Thyroid gland (tissue), 4 donors: ENCODE data around the gene FBLN1. TPM values are rescaled to one million over a fixed set of nuclear protein-coding genes. Genes with fewer than 3 reads are reported as not detected.

Source experiments
- DNase-seq, 2 donors: peaks; one replicate each; pipeline ENCODE4 v3.0.0-alpha.2; 2019
- H3K27ac ChIP-seq, 3 donors: fragments of 200-600 bp; sonication (generic); 1 replicate in 2 of 3; 2 replicates in 1 of 3; pipeline ENCODE4 v1.5.1; 2016 to 2019; ENCODE audit warnings: mild to moderate bottlenecking in 1 of 3, moderate library complexity in 1 of 3
- H3K27me3 ChIP-seq: fragments of 200-600 bp; sonication (generic); one replicate; pipeline ENCODE4 v1.5.1; 2019
- H3K36me3 ChIP-seq, 2 donors: fragments of 200-600 bp; sonication (generic); one replicate each; pipeline ENCODE4 v1.5.1; 2016 to 2019
- H3K4me1 ChIP-seq, 2 donors: fragments of 200-600 bp; sonication (generic); one replicate each; pipeline ENCODE4 v1.5.1; 2017 to 2019
- H3K4me3 ChIP-seq, 3 donors: fragments of 200-600 bp; sonication (generic); replicated peaks in 1 of 3; 1 replicate in 2 of 3; 2 replicates in 1 of 3; pipeline ENCODE4 v1.5.1; 2016; ENCODE audit warnings: mild to moderate bottlenecking in 1 of 3
- H3K9me3 ChIP-seq: fragments of 200-600 bp; sonication (generic); one replicate; pipeline ENCODE4 v1.5.1; 2017
- POLR2A ChIP-seq, 2 donors: fragments of 450-650 bp; IDR thresholded peaks; one replicate each; pipeline ENCODE4 v1.6.1; 2017; ENCODE audit warnings: antibody characterized with exemption in 2 of 2, mild to moderate bottlenecking in 2 of 2, moderate library complexity in 1 of 2
- WGBS, 2 donors: methylation state at CpG; one replicate each; pipeline ENCODE4 v1.1.5; 2017; 5-methylcytosine and 5-hydroxymethylcytosine counted together
- intact Hi-C: fragments of 100-400 bp; cut with DNase I; formaldehyde crosslinking; loops from one replicate; pipeline ENCODE4 v1.15.1; 2023
- total RNA-seq, 4 donors: library from RNA; depleted of rRNA; stranded (reverse); fragments of >200 nt; gene quantifications; one replicate each; pipeline ENCODE4 v1.2.3, GENCODE V29; 2016
- TF ChIP-seq, protein P1 (sequence below), 6 experiments: fragments of 200-600 bp in 3 of 6; fragments of 450-650 bp in 3 of 6; sonication (generic) in 3 of 6; IDR thresholded peaks; one replicate each; pipeline ENCODE4 v1.5.1; 2016 to 2019; ENCODE audit warnings: antibody characterized with exemption in 6 of 6, mild to moderate bottlenecking in 2 of 6, inconsistent platforms in 1 of 6, moderate library complexity in 1 of 6

FBLN1 gene
- total RNA-seq, 4 donors from 2014 or later = 52.3 to 199 (median 163) TPM

GRCh38 chr22:45628515-45628914 is 125.8 kb downstream of the FBLN1 start:
- Histone ChIP-seq H3K27ac (no peak overlapping the region), H3K36me3 (no peaks in the 10 kb centered on the region), H3K9me3 (no peaks in the 10 kb centered on the region), H3K27me3 (no peaks in the 10 kb centered on the region), H3K4me3 (no peak overlapping the region), H3K4me1 (peaks cover 8 to 9% of the 10 kb centered on the region in 2 donors)
- 57 to 59% methylated on average over 5 of the region's 5 CpGs for WGBS, 2 donors
- no peak for DNase-seq
- TF ChIP-seq, protein P1, sequence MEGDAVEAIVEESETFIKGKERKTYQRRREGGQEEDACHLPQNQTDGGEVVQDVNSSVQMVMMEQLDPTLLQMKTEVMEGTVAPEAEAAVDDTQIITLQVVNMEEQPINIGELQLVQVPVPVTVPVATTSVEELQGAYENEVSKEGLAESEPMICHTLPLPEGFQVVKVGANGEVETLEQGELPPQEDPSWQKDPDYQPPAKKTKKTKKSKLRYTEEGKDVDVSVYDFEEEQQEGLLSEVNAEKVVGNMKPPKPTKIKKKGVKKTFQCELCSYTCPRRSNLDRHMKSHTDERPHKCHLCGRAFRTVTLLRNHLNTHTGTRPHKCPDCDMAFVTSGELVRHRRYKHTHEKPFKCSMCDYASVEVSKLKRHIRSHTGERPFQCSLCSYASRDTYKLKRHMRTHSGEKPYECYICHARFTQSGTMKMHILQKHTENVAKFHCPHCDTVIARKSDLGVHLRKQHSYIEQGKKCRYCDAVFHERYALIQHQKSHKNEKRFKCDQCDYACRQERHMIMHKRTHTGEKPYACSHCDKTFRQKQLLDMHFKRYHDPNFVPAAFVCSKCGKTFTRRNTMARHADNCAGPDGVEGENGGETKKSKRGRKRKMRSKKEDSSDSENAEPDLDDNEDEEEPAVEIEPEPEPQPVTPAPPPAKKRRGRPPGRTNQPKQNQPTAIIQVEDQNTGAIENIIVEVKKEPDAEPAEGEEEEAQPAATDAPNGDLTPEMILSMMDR (IDR thresholded peaks at IDR 0.05) = no peak
- TF ChIP-seq POLR2A (IDR thresholded peaks at IDR 0.05) = no peak
- intact Hi-C loops = no loop called here

DNA sequence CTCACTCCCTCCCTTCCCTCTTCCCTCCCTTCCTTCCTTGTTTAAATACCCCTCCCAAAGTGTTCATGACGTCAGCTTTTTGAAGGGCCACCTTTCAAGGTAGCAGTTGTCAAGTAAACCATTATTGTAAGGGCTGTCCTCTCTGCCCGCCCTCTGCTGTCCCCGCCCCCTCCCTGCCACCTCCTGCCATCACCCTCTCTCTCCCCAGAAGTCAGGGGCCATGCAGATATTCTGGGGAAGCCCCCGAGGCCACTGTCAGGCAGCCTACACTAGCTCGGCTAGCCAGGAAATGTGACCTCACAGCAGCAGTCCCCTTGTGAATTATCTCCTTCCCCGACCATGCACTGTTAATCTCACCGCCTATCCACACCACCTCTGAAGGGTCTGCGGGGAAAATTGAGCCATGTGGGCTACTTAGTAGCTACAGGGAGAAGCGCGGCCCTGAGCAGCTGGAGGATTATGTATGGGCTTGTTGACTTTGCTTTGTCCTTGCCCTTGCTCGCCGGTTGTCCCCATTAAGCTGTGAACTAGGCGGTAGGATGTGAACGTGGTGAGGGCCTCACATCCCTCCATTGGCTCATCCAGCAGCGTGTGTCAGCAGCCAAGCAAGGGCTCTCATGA is 126.9 kb downstream of the FBLN1 start:
- DNase-seq = no peak
- no peak overlapping the region for H3K4me3 ChIP-seq
- H3K27ac ChIP-seq = no peak overlapping the region
- H3K4me1 ChIP-seq = peaks cover 8 to 9% of the 10 kb centered on the region in 2 donors
- intact Hi-C loops = no loop called here
- 59 to 71% methylated on average over 15 of the region's 15 CpGs for WGBS, 2 donors
- no peaks in the 10 kb centered on the region for H3K27me3 ChIP-seq
- TF ChIP-seq, protein P1 (IDR thresholded peaks at IDR 0.05) = no peak
- H3K9me3 ChIP-seq = no peaks in the 10 kb centered on the region
- no peaks in the 10 kb centered on the region for H3K36me3 ChIP-seq

DNA sequence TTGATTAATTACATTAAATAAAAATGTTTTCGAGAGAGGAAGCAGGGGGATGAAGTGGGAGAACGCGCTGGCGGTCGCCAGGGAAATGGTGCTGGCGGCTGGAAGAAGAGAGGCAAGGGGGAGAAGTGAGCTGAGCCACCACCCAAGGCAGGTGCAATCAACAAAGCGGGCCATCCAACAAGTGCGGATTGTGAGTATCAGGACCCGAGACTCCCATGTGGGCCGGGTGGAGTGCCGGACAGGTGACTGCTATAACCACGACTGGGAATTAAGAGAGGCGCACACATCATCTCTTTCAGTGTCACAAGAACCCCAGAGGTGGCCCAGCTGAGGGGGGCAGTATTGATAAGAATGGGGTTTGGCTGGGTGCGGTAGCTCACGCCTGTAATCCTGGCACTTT is 127.8 kb downstream of the FBLN1 start:
- no peak overlapping the region for H3K4me3 ChIP-seq
- H3K27ac ChIP-seq = no peak overlapping the region
- H3K9me3 ChIP-seq = no peaks in the 10 kb centered on the region
- H3K4me1 ChIP-seq = peaks cover 8 to 9% of the 10 kb centered on the region in 2 donors
- H3K36me3 ChIP-seq = no peaks in the 10 kb centered on the region
- WGBS, 2 donors = 93 to 95% methylated on average over 15 of the region's 15 CpGs
- TF ChIP-seq POLR2A (IDR thresholded peaks at IDR 0.05) = no peak
- TF ChIP-seq, protein P1 (IDR thresholded peaks at IDR 0.05) = no peak
- intact Hi-C loops = no loop called here
- DNase-seq = no peak
- no peaks in the 10 kb centered on the region for H3K27me3 ChIP-seq

GRCh38 chr22:45631140-45631840 is 128.6 kb downstream of the FBLN1 start:
- Histone ChIP-seq H3K9me3 (no peaks in the 10 kb centered on the region), H3K4me1 (peaks cover 8 to 9% of the 10 kb centered on the region in 2 donors), H3K4me3 (no peak overlapping the region), H3K27ac (no peak overlapping the region), H3K27me3 (no peaks in the 10 kb centered on the region), H3K36me3 (no peaks in the 10 kb centered on the region)
- 59 to 70% methylated on average over 12 of the region's 12 CpGs for WGBS, 2 donors
- intact Hi-C loops = no loop called here
- no peak for DNase-seq
- TF ChIP-seq, protein P1 (IDR thresholded peaks at IDR 0.05) = no peak
- TF ChIP-seq POLR2A (IDR thresholded peaks at IDR 0.05) = no peak

DNA sequence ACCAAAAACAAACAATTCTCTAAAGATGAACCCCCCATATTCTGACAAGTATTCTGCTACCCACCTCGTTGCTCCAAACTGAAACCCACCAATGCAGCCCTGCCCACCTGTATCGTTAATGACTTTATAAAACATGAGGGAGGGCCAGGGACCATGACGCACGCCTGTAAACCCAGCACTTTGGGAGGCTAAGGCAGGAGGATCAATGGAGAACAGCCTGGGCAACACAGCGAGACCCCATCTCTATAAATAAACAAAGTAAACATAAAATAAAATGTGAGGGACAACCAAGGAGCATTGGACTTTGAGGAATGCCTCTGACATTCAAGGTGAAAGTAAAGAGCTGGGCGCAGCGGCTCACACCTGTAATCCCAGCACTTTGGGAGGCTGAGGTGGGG is 129.2 kb downstream of the FBLN1 start:
- peaks cover 8 to 9% of the 10 kb centered on the region in 2 donors for H3K4me1 ChIP-seq
- TF ChIP-seq, protein P1 (IDR thresholded peaks at IDR 0.05) = no peak
- no peak for TF ChIP-seq POLR2A (IDR thresholded peaks at IDR 0.05)
- H3K36me3 ChIP-seq = no peaks in the 10 kb centered on the region
- no peak for DNase-seq
- intact Hi-C loops = no loop called here
- H3K27ac ChIP-seq = no peak overlapping the region
- H3K4me3 ChIP-seq = no peak overlapping the region
- WGBS, 2 donors = 93 to 95% methylated on average over 7 of the region's 7 CpGs
- no peaks in the 10 kb centered on the region for H3K27me3 ChIP-seq
- H3K9me3 ChIP-seq = no peaks in the 10 kb centered on the region
